ENCODE data around the gene NOX4.

- TF ChIP-seq CTCF (IDR thresholded peaks at IDR 0.05) (no peak), POLR2AphosphoS5 (IDR thresholded peaks at IDR 0.05) (no peak), POLR2A (IDR thresholded peaks at IDR 0.05) (no peak)
Observed at GRCh38 chr11:89416961-89417360, 74.2 kb downstream of the NOX4 start.
